Measurements from ENCODE around the gene F12. TPM values are rescaled to one million over a fixed set of nuclear protein-coding genes. Genes with fewer than 3 reads are reported as not detected.

F12 gene
- total and polyA plus RNA-seq, 2 donors (not counting 1 experiment from before 2014, with no cell fraction given) = 0.10 to 0.50 TPM

- Histone ChIP-seq H3K4me3 (replicated peaks in 1 of 4; ENCODE audit: control extremely low read depth in 1 of 4, insufficient read depth in 1 of 4, low read depth in 3 of 4, low read length in 4 of 4) (peak overlapping the region in 2 of 4 experiments; percentile 54 to 63), H3K9me3 (ENCODE audit: control insufficient read depth, insufficient read depth, low read depth, low read length) (no peaks in the 10 kb centered on the region), H3K9ac (ENCODE audit: insufficient read depth, low read length) (no peak overlapping the region), H4K20me1 (ENCODE audit: control insufficient read depth, extremely low read depth, insufficient read depth, low read length) (no peaks in the 10 kb centered on the region), H3K79me2 (ENCODE audit: control insufficient read depth, insufficient read depth, low read length) (no peaks in the 10 kb centered on the region), H3K4me2 (ENCODE audit: extremely low read depth, insufficient read depth, low read length) (peak overlapping the region; percentile 32), H3K36me3 (ENCODE audit: control insufficient read depth, insufficient read depth, low read length) (no peaks in the 10 kb centered on the region), H2AFZ (ENCODE audit: low read length) (no peak overlapping the region), H3K27me3 (ENCODE audit: control insufficient read depth, insufficient read depth, low read length) (no peaks in the 10 kb centered on the region), H3K4me1 (ENCODE audit: control insufficient read depth, extremely low read depth, insufficient read depth, low read length) (peaks cover 5% of the 10 kb centered on the region), H3K27ac (ENCODE audit: insufficient read depth, low read length) (no peak overlapping the region)
- TF ChIP-seq, protein P1, sequence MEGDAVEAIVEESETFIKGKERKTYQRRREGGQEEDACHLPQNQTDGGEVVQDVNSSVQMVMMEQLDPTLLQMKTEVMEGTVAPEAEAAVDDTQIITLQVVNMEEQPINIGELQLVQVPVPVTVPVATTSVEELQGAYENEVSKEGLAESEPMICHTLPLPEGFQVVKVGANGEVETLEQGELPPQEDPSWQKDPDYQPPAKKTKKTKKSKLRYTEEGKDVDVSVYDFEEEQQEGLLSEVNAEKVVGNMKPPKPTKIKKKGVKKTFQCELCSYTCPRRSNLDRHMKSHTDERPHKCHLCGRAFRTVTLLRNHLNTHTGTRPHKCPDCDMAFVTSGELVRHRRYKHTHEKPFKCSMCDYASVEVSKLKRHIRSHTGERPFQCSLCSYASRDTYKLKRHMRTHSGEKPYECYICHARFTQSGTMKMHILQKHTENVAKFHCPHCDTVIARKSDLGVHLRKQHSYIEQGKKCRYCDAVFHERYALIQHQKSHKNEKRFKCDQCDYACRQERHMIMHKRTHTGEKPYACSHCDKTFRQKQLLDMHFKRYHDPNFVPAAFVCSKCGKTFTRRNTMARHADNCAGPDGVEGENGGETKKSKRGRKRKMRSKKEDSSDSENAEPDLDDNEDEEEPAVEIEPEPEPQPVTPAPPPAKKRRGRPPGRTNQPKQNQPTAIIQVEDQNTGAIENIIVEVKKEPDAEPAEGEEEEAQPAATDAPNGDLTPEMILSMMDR (conservative IDR thresholded peaks at IDR 0.05 in 1 of 2, IDR thresholded peaks at IDR 0.05 in 1 of 2; ENCODE audit: low read depth in 1 of 2, low read length in 2 of 2) = peak; percentile 37 to 53
- TF ChIP-seq EZH2 (IDR thresholded peaks at IDR 0.05; ENCODE audit: low read length, missing control alignments) = no peak
- DNase-seq (ENCODE audit: low read depth in 2 of 2) = peak; percentile 85 to 86
These were observed 38.8 kb downstream of the F12 start for GRCh38 chr5:177370488-177371119.

- no peaks in the 10 kb centered on the region for H3K79me2 ChIP-seq (ENCODE audit: control insufficient read depth, insufficient read depth, low read length)
- H3K9me3 ChIP-seq (ENCODE audit: control insufficient read depth, insufficient read depth, low read depth, low read length) = no peaks in the 10 kb centered on the region
- TF ChIP-seq EZH2 (IDR thresholded peaks at IDR 0.05; ENCODE audit: low read length, missing control alignments) = no peak
- TF ChIP-seq, protein P1 (conservative IDR thresholded peaks at IDR 0.05 in 1 of 2, IDR thresholded peaks at IDR 0.05 in 1 of 2; ENCODE audit: low read depth in 1 of 2, low read length in 2 of 2) = no peak
- H3K27ac ChIP-seq (ENCODE audit: insufficient read depth, low read length) = no peak overlapping the region
- H3K4me1 ChIP-seq (ENCODE audit: control insufficient read depth, extremely low read depth, insufficient read depth, low read length) = peaks cover 5% of the 10 kb centered on the region
- H4K20me1 ChIP-seq (ENCODE audit: control insufficient read depth, extremely low read depth, insufficient read depth, low read length) = no peaks in the 10 kb centered on the region
- H3K36me3 ChIP-seq (ENCODE audit: control insufficient read depth, insufficient read depth, low read length) = no peaks in the 10 kb centered on the region
- no peak overlapping the region for H3K9ac ChIP-seq (ENCODE audit: insufficient read depth, low read length)
- H3K4me3 ChIP-seq (replicated peaks in 1 of 4; ENCODE audit: control extremely low read depth in 1 of 4, insufficient read depth in 1 of 4, low read depth in 3 of 4, low read length in 4 of 4) = no peak overlapping the region
- no peak overlapping the region for H2AFZ ChIP-seq (ENCODE audit: low read length)
- no peak for DNase-seq (ENCODE audit: low read depth in 2 of 2)
- H3K4me2 ChIP-seq (ENCODE audit: extremely low read depth, insufficient read depth, low read length) = no peak overlapping the region
- H3K27me3 ChIP-seq (ENCODE audit: control insufficient read depth, insufficient read depth, low read length) = no peaks in the 10 kb centered on the region
These were observed 39.5 kb downstream of the F12 start for GRCh38 chr5:177369645-177370440.

DNA sequence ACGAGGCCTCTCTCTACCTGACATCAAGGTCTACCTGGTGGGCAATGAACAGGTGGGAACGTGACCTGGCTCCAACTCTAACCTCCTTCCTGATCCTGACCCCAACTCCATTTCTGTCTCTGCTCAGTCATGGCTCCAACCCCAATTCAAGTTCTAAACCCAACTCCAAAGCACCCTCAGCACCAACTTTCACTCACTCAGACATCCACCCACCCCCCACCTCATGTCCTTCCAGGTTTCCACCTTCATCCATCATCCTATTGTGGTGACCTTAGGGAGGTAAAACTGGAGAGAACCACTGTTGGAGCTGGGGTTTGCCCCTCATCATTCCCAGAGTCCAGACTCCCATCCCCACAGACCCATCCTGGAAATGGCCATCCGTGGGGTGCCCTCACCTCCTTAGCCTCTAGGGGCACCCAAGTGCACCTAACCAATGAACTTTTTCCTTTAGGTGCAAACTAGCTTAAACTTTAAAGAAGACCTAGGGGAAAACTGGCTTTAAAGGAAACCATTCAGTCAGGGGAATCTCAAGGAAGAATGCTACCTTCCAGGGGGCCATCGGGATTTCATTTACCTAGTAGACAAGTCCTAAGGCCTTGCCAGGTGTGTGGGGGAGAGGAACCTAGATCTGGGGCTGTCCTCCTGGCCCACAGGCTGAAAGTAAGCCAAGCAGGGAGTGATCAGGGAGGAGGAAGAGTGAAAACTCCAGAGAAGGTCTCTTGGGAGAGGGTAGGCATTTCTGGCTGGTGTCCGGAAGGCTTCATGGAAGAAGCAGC is 40.3 kb downstream of the F12 start:
- Histone ChIP-seq H3K9ac (ENCODE audit: insufficient read depth, low read length) (no peak overlapping the region), H3K27me3 (ENCODE audit: control insufficient read depth, insufficient read depth, low read length) (no peaks in the 10 kb centered on the region), H3K79me2 (ENCODE audit: control insufficient read depth, insufficient read depth, low read length) (no peaks in the 10 kb centered on the region), H2AFZ (ENCODE audit: low read length) (no peak overlapping the region), H3K36me3 (ENCODE audit: control insufficient read depth, insufficient read depth, low read length) (no peaks in the 10 kb centered on the region), H3K4me2 (ENCODE audit: extremely low read depth, insufficient read depth, low read length) (no peak overlapping the region), H3K4me3 (replicated peaks in 1 of 4; ENCODE audit: control extremely low read depth in 1 of 4, insufficient read depth in 1 of 4, low read depth in 3 of 4, low read length in 4 of 4) (no peak overlapping the region), H3K27ac (ENCODE audit: insufficient read depth, low read length) (no peak overlapping the region), H3K9me3 (ENCODE audit: control insufficient read depth, insufficient read depth, low read depth, low read length) (no peaks in the 10 kb centered on the region), H4K20me1 (ENCODE audit: control insufficient read depth, extremely low read depth, insufficient read depth, low read length) (no peaks in the 10 kb centered on the region), H3K4me1 (ENCODE audit: control insufficient read depth, extremely low read depth, insufficient read depth, low read length) (peaks cover 5% of the 10 kb centered on the region)
- no peak for DNase-seq (ENCODE audit: low read depth in 2 of 2)
- no peak for TF ChIP-seq EZH2 (IDR thresholded peaks at IDR 0.05; ENCODE audit: low read length, missing control alignments)
- TF ChIP-seq, protein P1 (conservative IDR thresholded peaks at IDR 0.05 in 1 of 2, IDR thresholded peaks at IDR 0.05 in 1 of 2; ENCODE audit: low read depth in 1 of 2, low read length in 2 of 2) = peak; percentile 51 to 73

All from fibroblast of lung (primary cell).